ENCODE measurements around the gene NAPG.
"Not testable (repeated sequence)": the region's sequence is repeated elsewhere in the genome, so short reads cannot be mapped to it uniquely, and the experiment has no call there.

Gene NAPG

GRCh38 chr18:10590412-10590811 lies 64.6 kb downstream of the NAPG start:
- no peak for DNase-seq

GRCh38 chr18:10591896-10592295 lies 66.1 kb downstream of the NAPG start:
- no peak for DNase-seq

- not testable (repeated sequence) for DNase-seq
Observed at GRCh38 chr18:10593366-10594022, 67.7 kb downstream of the NAPG start.

- DNase-seq, result not testable (repeated sequence)
Observed at GRCh38 chr18:10595917-10596316, 70.1 kb downstream of the NAPG start.

GRCh38 chr18:10597695-10598094 lies 71.9 kb downstream of the NAPG start:
- not testable (repeated sequence) for DNase-seq

GRCh38 chr18:10600701-10601100 lies 74.9 kb downstream of the NAPG start:
- not testable (repeated sequence) for DNase-seq

Measured in stimulated activated CD4-positive, alpha-beta T cell treated with anti-CD3 and anti-CD28 coated beads, Interleukin-4, amount 100 ng/mL, for 1 hour (primary cell).